ENCODE data around the gene CASTOR1.

- TF ChIP-seq, protein P1, sequence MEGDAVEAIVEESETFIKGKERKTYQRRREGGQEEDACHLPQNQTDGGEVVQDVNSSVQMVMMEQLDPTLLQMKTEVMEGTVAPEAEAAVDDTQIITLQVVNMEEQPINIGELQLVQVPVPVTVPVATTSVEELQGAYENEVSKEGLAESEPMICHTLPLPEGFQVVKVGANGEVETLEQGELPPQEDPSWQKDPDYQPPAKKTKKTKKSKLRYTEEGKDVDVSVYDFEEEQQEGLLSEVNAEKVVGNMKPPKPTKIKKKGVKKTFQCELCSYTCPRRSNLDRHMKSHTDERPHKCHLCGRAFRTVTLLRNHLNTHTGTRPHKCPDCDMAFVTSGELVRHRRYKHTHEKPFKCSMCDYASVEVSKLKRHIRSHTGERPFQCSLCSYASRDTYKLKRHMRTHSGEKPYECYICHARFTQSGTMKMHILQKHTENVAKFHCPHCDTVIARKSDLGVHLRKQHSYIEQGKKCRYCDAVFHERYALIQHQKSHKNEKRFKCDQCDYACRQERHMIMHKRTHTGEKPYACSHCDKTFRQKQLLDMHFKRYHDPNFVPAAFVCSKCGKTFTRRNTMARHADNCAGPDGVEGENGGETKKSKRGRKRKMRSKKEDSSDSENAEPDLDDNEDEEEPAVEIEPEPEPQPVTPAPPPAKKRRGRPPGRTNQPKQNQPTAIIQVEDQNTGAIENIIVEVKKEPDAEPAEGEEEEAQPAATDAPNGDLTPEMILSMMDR (IDR thresholded peaks at IDR 0.05), result no peak
- no peak for TF ChIP-seq POLR2AphosphoS5 (IDR thresholded peaks at IDR 0.05)
These were observed 34.9 kb upstream of the CASTOR1 start for GRCh38 chr22:30324014-30324730.

Data from upper lobe of left lung (tissue), 4 donors.